ENCODE measurements around the gene NUP42.

DNA sequence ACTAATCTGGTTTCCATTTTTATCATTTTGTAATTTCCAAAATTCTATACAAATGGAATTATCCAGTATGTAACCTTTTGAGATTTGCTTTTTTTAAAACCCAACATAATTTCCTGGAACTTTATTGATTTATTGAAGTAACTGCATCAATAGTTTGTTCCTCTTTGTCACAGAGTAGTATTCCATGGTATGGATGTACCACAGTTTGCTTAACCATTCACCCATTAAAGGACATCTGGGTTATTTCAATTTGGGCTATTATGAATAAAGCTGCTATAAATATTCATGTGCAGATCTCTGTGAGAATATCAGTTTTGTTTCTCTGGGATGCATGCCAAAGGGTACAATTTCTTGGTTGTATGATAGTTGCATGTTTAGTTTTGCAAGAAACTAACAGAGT, 67.6 kb downstream of the NUP42 start:
- no peak for TF ChIP-seq ZNF274 (IDR thresholded peaks at IDR 0.05; ENCODE audit: low read depth, low read length)
- TF ChIP-seq SUZ12 (IDR thresholded peaks at IDR 0.05; ENCODE audit: extremely low read depth, insufficient read depth, insufficient read length): no peak

Data from NT2/D1 (cell line).